ENCODE data around the gene SAMD9.
A peak's percentile ranks its signal among the peaks of the same experiment; 100 is the strongest.
"Not testable (repeated sequence)": the region's sequence is repeated elsewhere in the genome, so short reads cannot be mapped to it uniquely, and the experiment has no call there.

Gene SAMD9

DNA sequence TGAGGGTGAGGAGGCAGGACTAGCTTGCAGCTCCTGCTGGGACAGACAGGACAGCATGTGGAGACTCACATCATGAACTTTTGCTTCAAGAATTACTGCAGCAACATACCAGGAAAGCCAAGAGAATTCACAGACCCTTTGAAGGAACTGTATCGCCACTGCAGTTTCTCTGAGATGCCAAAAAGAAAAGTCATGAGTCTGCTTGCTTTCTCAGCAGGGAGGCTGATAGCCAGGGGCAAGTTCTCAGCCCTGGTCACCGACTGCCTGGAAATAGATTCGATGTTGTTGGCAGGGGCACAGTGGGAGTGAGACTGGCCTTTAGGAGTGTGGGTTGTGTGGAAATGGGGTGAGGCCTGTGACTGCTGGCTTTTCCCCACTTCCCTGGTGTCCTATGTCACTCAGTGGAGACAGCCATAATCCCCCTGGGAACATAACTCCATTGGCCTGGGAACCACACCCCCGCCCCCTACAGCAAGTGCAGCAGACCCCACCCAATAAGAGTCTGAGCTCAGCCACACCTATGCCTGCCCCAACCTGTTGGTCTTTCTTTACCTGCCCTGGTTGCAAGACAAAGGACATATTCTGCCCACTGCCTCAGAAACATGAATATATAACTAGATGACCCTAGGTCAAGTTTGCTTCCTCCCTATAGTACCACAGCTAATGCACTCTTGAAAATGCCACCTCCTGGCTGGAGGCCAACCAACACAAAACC lies 1.6 kb upstream of the SAMD9 start:
- no peak for DNase-seq

DNA sequence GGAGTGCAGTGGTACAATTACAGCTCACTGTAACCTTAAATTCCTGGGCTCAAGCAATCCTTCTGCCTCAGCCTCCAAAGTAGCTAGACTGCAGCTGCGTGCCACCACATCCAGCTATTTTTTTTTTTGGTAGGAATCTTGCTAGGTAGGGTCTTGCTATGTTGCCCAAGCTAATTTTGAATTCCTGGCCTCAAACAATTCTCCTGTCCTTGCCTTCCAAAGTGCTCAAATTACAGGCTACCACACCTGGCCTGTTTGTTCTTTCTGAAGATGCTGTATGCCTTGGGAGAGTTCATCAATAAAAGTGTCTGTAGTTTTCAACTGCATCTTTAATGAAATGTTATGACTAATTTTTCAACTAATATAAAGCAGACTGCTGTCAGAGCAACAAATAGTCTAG lies 452 bp downstream of the SAMD9 start:
- DNase-seq: peak; percentile 22

DNA sequence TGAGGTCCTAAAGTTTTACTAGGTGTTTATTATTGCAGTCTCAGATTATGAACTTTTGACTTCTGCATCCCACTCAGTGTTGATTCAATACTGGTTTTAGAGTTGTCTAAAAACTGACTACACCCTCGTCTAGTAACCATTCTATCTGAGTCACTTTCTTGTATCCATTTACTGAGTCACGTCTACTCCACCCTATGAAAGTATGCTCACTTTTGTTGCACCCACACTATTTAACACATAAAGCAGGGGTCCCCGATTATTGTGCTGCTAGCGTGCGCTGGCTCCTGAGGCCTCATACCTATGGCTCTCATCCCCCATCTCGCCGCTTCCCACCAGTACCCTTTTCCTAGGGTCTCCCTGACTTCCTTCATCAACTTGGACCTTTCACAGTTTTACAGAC lies 2.0 kb downstream of the SAMD9 start:
- DNase-seq: no peak

DNA sequence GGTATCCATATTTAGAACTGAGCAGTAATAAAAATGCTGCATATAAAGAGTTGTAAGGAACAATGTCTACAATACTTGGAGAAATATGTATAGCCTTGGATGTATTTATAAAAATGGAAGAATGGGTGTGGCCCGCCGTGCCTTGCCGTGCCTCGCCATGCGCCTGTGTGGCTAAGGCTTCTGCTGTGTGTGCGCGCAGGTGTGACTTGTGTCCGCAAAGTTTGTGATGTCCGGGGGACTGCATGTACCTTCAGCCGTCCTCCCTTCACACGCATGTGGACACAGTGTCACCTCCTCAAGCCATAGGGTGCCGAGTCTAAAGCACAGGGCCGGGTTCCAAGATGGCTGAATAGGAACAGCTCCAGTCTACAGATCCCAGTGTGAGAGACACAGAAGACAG lies 9.8 kb downstream of the SAMD9 start:
- no peak for DNase-seq

DNA sequence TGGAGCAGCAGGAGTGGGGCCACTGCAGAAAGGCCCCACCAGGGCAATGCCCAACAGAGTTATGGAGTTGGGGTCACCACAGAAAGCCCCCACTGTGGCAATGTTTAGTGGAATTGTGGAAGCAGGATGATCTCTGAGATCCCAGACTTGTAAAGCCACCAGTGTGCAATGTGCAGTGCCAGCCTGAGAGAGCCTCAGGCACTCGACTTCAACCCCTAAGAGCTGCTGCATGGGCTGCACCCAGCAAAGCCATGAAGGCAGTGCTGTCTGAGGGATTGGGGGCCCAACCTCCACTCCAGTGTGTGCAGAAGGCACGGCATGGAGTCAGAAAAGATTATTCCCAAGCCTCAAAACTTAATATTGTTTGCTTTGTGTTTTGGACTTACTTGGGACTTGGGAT lies 20.4 kb downstream of the SAMD9 start:
- no peak for DNase-seq

DNA sequence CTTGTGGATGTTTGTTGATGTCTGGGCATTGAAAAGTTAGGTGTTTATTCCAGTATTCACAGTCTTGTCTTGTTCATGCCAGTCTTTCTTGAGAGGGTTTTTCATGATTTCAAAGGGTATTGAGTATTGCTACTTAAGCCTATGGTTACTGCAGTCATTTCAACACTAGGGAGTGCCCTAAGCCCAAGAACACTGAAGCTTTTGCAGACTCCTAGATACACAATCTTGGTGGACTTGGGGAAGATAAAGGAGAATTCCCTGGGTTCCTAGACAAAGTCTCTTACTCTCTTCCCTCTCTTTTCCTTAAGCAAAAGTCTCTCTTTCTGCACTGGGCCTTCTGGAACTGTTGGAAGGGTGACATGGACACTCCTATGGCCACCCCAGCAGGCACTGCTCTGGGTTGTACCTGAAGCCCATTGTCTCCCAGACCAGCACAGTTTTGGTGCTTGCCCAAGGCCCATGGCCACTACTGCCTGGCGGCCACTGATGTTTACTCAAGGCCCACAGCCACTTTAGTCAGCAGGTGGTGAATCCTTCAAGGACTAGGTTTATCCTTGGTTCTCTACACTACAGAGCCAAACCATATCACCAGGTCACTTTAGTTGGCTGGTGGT lies 24.9 kb downstream of the SAMD9 start:
- DNase-seq: no peak

DNA sequence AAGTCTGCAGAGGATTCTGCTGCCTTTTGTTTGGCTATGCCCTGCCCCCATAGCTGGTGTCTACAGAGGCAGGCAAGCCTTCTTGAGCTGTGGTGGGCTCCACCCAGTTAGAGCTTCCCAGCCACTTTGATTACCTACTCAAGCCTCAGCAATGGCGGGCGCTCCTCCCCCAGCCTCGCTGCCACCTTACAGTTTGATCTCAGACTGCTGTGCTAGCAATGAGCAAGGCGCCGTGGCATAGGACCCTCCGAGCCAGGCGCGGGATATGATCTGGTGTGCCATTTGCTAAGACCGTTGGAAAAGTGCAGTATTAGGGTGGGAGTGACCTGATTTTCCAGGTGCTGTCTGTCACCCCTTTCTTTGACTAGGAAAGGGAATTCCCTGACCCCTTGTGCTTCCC lies 44.4 kb downstream of the SAMD9 start:
- DNase-seq: not testable (repeated sequence)

DNA sequence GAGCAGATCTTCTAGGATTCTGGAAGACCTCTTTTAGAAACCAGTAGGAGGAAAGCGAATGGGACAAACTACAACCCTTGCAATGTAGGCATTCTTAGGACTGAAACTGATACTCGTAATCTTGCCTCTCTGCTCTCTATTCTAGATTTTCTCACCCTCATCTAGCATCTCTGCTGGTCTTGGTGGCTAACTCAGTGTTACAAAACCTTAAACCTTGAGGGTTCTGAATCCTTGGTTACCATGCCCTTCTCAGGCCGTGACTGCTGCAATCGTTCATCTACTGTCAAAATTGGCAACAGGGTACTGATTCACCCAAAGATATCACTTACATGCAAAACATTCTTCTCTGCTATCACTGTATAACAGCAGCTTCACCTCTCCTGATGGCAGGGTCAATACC lies 55.2 kb downstream of the SAMD9 start:
- DNase-seq: no peak

DNA sequence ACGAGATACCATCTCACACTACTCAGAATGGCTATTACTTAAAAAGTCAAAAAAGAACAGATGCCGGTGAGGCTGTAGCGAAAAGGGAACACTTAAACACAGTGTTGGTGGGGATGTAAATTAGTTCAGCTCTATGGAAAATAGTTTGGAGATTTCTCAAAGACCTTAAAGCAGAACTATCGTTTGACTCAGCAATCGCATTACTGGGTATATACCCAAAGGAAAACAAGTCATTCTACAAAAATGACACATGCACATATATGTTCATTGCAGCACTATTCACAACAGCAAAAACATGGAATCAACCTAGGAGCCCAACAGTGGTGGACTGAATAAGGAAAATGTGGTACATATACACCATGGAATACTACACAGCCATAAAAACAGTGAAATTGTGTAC lies 56.9 kb downstream of the SAMD9 start:
- no peak for DNase-seq

DNA sequence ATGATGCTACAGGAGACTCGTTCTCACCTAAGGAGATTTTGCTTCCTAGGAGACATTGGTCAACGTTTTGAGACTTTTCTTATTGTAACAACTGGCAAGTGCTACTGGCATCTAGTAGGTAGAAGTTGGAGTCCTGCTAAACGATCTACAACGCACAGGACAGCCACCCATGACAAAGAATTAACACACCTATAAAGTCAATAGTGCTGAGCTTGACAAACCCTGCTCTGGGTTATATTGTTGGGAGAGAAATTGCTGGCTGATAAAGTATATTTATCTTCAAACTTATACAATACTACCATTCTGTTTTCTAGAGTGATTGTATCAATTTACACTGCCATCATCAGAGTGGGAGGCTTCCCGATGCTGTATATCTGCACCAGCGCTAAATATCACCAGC lies 57.8 kb downstream of the SAMD9 start:
- DNase-seq: no peak

DNA sequence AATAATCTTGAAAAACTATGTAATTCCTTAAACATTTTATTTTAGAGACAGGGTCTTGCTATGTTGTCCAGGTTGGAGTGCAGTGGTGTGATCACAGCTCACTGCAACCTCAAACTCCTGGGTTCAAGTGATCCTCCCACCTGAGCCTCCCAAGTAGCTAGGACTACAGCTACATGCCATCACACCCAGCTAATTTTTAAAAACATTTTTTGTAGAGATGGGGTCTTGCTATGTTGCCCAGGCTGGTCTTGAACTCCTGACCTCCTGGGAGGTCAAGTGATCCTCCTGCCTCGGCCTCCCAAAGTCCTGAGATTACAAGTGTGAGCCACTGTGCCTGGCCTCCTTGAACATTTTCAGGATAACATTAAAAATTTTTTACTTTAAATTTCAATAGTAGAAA lies 61.2 kb downstream of the SAMD9 start:
- not testable (repeated sequence) for DNase-seq

DNA sequence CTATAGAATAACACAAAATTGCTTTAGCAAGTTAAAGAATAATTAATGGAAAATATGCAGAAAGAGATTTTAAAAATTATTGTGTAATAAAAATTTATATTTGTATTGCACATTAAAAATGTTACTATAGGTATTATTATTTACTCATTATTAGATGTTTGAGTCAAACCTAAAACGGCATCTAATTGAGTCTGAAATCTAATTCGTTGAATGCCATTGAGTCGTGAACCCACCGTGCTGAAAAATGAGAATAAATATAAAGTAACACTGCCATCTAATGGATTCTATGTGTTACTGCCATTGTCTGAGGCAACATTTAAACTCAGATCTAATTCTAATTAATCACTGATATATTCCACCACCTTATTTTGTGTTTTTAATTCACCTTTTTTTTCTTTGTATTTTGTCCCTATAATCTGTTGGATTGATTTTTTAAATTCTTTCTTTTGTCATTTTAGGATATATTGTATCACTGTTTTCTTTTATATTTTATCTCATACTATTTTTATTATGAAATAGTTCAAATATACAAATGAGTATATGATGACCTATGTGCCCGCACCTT lies 62.2 kb downstream of the SAMD9 start:
- peak; percentile 55 for DNase-seq

DNA sequence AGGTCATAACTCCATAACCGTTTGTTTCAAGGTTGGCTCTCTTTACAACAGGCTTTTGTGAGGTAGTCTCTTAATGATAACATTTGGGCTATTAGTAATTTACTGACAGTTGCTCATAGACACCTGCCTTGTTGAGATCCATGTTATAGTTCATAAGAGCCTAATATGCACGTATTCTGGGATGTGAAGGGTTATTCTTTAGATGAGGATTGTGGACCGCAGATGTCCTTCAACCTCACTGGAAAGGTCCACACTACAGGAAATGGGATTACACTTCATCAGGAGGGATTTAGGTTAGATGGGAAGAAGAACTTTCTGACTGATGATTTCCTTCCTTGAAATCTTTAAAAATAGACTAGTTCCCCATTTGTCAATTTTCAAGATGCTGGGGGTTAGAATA lies 62.8 kb downstream of the SAMD9 start:
- no peak for DNase-seq

DNA sequence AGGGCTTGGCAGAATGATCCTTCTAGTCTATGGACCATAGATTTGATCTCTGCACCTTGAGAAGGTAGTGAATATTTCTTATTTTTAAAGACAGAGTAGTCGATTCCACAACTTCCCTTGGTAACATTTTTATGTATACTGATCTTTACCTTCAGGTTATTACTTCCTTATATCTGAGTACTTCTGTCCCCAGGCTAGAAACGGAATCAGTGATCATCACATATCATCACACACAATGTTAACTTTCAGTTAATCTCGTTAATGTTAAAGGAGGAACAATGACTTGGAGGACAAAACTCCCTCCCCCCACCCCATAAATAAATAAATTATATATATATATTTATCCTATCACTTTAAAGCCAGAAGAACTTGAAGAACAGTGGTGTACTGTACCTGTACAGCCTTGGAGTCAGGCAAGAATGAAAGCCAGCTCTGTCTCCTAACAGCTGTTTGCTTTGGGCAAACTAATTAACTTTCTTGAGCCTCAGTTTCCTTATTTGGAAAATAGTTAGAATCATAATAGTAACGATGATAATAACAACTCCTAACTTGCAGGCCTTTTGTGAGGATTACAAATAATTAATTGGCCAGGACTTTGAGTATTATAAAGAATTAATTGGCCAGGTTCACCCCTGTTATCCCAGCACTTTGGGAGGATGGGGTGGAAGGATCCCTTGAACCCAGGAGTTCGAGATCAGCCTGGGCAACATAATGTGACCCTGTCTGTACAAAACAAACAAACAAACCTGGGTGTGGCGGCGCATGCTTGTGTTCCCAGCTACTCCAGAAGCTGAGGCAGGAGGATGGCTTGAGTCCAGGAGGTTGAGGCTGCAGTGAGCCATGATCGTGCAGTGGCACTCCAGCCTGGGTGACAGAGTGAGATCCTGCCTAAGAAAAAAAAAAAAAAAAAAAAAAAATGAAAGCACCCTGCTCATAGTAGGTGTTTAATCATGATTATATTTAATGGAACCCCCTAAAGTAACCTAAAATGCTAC lies 63.5 kb downstream of the SAMD9 start:
- no peak for DNase-seq

DNA sequence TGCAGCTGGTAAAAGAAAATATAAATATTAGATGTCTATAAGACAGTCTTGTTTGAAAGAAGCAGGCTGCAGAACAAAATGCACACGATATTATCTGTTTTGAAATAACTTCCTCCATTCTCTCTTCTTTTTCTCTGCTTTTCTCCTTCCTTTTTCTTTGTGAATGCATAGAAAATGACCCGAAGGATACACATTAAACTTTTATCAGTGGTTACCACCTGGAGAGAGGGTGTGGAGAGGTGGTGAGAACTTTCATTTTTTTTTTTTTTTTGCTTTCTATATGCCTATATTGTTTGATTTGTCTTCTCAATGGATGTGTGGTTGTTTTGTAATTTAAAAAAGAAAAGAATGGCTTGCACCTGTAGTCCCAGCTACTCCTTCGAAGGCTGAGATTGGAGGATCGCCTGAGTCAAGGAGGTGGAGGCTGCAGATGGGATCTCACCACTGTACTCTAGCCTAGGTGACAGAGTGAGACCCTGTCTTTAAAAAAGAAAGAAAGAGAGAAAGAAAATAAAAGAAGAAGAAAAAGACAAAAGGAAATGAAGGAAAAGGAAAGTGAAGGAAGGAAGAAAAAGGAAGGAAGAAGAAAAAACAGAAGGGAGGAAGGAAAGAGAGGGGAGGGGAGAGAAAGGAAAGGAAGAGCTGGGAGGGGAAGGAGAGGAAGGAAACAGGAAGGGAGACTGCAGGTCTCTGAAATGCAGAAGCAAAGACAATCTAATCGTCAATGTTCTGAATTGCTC lies 64.4 kb downstream of the SAMD9 start:
- no peak for DNase-seq

DNA sequence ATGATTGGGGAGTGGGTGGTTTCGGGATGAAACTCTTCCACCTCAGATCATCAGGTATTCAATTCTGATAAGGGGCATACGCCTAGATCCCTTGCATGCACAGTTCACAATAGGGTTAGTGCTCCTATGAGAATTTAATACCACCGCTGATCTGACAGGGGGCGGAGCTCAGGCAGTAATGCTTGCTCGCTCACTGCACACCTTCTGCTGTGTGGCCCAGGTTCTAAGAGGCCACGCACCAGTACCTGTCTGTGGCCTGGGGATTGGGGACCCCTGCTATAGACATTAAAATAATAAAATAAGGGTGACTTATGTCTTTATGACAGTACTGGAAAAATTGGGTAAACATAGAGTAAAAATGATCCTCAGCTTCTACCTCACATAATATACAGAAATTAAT lies 66.1 kb downstream of the SAMD9 start:
- no peak for DNase-seq

Data from NCI-H510A treated with DMSO at 0.1 percent for 48 hours (cell line).